Erythroblast (primary cell): ENCODE data around the gene FIBCD1.

Source experiments
- GATA1 ChIP-seq: IDR thresholded peaks from 2 replicates; pipeline ENCODE4 v1.6.1; 2011; ENCODE audit warnings: low read depth, mild to moderate bottlenecking, control low read depth, low read length, moderate library complexity
- POLR2A ChIP-seq: IDR thresholded peaks from 2 replicates; pipeline ENCODE4 v1.6.1; 2011; ENCODE audit warnings: mild to moderate bottlenecking, low read length

DNA sequence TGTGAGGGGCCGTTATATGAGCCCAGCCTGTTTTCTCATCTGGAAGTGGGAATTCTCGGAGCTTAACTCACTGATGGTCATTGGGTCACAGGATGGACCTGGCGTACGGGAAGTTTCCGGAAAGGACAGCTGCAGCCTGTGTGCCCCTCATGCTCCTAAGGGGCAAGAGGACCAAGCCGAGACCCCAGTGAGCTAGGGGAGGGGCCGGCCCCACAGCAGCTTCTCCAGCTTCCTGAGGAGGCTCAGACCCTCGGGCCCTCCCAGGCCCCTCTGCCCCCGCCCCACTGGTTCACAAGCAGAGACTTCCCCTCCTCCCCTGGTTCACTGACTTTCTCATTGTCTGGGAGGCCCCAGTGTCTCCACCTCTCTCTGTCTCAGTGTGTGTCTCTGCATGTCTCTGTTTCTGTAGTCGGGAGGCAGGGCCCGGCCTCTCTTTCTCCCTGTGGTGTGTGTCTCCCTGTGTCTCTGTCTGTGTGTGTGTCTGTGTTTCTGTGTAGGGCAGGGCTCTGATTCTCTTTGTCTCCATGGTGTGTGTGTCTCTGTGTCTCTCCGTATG lies 32.3 kb upstream of the FIBCD1 start:
- TF ChIP-seq POLR2A (no peak), GATA1 (no peak)
